Dermis microvascular lymphatic vessel endothelial cell (primary cell): ENCODE data around the gene COQ9. TPM values are rescaled to one million over a fixed set of nuclear protein-coding genes. Genes with fewer than 3 reads are reported as not detected.
"Not testable (repeated sequence)": the region's sequence is repeated elsewhere in the genome, so short reads cannot be mapped to it uniquely, and the experiment has no call there.

Experiments used
- DNase-seq, 2 donors: peaks; one replicate each; pipeline versions ENCODE4 v3.0.0 to v3.0.0-alpha.2; 2010; ENCODE audit warnings: low read depth in 2 of 2
- total RNA-seq: library from RNA; depleted of rRNA; stranded (reverse); fragments of >200 nt; gene quantifications from 2 replicates; pipeline ENCODE4 v1.2.1, GENCODE V29; 2014

COQ9 gene, protein sequence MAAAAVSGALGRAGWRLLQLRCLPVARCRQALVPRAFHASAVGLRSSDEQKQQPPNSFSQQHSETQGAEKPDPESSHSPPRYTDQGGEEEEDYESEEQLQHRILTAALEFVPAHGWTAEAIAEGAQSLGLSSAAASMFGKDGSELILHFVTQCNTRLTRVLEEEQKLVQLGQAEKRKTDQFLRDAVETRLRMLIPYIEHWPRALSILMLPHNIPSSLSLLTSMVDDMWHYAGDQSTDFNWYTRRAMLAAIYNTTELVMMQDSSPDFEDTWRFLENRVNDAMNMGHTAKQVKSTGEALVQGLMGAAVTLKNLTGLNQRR
- total RNA-seq: 42.2 and 42.4 TPM in 2 replicates

- DNase-seq: peak; percentile 90 to 95
These were observed at the start of gene COQ9, which contains the start of gene CIAPIN1 for GRCh38 chr16:57447186-57447962. COQ9 (plus strand) TSS chr16:57447479; CDS start chr16:57447506, 27 bp downstream. CIAPIN1 (minus strand) TSS chr16:57447385; CDS start chr16:57440928, 6,457 bp downstream.

- not testable (repeated sequence) for DNase-seq
These were observed 49.8 kb upstream of the COQ9 start for GRCh38 chr16:57397493-57397892.

DNA sequence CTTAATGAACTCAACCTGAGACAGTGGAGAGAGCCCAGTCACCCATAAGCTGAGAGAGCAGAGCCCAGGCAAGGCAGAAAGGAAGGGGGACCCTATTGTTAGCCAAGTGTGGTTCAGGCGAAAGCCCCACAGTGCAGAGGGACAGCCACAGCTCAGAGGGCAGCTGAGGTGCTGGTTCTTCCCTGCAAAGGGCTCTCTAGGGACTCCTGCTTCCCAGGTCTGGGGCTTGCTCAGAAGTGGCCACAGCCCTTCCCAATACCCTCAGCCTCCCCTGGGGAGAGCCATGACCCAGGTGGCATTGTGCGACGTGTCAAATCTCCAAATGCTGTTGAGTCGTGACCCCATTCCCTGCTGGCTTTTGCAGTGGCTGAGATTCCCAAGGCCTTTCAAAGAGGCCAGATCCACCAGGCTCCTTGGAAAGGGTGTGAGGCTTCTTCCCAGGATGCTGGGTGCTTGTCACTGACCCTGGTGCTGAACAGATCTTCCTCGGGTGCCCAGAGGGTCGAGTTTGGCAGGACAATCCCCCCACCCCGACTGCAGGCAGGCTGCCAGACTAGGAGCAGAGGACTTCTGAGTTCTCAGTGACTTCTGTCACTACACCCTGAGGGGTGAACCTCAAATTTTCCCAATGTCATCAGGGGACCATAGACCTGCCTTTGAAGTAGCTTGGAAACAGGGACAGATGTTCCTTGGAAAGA is 45.2 kb upstream of the COQ9 start:
- DNase-seq: no peak

DNA sequence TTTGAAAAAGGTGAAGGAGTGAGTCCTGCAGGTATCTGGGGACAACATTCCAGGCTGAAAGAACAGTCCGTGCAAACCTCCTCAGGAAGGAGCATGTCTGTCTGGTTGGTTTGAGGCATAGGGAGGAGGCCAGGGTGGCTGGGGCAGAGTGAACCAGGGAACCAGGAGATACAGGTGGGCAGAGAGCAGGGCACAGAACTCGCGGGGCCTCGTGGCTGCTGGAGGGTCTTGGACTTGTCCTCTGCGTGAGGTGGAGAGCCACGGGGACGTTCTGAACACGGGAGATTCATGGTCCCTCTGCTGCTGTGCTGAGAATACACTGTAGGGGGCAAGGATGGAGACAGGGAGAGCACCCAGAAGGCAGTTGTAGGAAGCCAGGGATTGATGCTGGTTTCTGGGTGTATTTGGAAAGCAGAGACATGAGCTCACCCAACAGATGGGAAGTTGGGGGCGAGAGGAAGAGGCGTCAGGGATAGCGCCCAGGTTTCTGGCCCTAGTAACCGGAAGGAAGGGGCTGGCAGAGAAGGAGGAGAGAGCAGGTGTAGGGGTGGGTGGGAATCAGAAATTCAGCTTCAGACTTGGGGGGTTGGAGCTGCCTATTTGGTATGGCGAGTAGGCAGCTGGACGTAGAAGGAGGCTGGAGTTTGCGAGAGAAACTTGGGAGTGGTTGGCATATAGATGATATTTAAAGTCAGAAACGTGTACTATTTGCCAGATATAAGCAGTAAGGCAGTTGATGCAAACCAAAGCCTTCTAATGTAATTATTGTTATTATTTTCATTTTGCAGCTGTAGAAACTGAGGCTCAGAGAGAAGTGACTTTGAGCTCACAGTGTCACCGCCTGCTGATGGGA is 43.1 kb upstream of the COQ9 start, which contains the start of gene CCL17:
TSS of gene CCL17 (plus strand) at position 803 of the 853 bp plus-strand sequence. CDS start 9,166 bp downstream, outside the sequence.
- DNase-seq: no peak

- DNase-seq: no peak
These were observed 42.2 kb upstream of the COQ9 start for GRCh38 chr16:57405097-57405496.

DNA sequence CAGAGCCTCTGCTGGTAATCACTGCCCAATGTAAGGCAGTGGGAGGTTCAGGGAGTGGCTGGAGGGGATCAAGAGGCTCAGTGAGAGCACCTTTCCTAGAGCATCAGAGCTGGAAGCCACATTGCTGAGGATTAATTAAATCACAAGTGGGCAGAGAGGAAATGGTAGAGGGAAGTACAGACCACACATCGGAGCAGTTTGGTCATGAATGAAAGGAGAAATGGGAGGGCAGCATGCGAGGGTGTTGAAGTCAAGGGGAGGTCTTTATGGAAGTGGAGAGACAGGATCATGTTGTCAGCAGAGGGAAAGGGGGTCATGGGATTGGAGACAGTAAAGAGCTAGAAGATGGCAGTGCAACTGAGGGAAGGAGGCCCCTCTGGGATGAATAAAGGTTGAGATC is 40.4 kb upstream of the COQ9 start:
- no peak for DNase-seq

- DNase-seq: no peak
These were observed 39.5 kb upstream of the COQ9 start for GRCh38 chr16:57407521-57408353.

GRCh38 chr16:57409065-57409464 is 38.2 kb upstream of the COQ9 start:
- DNase-seq: peak in 1 of 2 donors; percentile 25

GRCh38 chr16:57409870-57410587 is 37.2 kb upstream of the COQ9 start:
- peak in 1 of 2 donors; percentile 25 for DNase-seq

GRCh38 chr16:57411362-57411976 is 35.8 kb upstream of the COQ9 start:
- no peak for DNase-seq

GRCh38 chr16:57412584-57412983 is 34.7 kb upstream of the COQ9 start:
- no peak for DNase-seq

DNA sequence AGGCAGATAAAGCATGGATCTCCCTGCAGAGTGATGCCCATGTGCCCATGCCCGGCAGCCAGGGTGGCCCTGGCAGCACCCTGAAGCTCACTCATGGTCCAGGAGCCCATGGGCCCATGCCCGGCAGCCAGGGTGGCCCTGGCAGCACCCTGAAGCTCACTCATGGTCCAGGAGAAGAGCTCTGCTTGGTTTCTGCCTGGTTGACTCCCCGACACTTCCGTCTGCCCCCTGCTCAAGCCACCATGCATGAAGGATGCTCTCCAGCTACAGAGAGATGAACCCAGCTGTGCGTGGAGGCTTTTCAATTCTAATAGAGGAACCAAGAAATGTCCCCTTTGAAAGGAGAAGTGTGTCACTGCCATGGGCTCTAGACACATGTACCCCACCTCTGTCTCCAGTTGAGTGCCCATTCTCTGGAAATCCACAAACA is 34.0 kb upstream of the COQ9 start:
- DNase-seq: no peak

DNA sequence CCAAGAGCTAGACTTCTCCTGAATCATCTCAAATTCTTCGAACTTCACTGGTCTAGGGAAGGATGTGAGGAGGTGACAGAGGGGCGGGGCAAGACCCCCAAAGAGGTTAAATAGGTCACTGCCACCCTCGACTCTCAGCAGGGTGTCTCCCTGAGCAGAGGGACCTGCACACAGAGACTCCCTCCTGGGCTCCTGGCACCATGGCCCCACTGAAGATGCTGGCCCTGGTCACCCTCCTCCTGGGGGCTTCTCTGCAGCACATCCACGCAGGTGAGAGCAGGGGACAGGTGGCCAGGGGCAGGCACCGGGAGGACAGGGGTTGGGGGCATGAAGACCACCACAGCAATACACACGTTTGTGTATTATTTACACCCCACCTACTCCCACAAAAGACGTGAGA is 33.5 kb upstream of the COQ9 start:
- no peak for DNase-seq

DNA sequence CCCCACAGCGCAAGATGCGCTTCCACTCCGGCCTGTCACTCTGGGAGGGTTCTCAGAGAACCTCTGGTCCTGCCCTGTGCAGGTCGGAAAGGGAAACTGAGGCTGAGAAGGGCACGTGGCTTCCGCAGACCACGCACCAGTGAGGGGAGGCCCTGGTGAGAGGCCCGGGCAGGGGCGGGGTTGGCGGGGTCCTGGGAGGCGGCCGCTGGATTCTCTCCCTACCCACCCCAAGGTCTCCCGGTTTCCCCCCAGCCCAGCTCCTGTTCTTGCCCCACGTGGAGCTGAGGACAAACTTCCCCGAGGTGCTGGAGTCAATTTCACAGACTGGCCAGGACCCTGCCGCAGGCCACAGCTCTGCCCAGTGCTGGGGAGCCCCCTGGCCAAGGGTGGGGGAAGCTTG is 31.2 kb upstream of the COQ9 start:
- no peak for DNase-seq

GRCh38 chr16:57419506-57419905 is 27.8 kb upstream of the COQ9 start:
- no peak for DNase-seq

DNA sequence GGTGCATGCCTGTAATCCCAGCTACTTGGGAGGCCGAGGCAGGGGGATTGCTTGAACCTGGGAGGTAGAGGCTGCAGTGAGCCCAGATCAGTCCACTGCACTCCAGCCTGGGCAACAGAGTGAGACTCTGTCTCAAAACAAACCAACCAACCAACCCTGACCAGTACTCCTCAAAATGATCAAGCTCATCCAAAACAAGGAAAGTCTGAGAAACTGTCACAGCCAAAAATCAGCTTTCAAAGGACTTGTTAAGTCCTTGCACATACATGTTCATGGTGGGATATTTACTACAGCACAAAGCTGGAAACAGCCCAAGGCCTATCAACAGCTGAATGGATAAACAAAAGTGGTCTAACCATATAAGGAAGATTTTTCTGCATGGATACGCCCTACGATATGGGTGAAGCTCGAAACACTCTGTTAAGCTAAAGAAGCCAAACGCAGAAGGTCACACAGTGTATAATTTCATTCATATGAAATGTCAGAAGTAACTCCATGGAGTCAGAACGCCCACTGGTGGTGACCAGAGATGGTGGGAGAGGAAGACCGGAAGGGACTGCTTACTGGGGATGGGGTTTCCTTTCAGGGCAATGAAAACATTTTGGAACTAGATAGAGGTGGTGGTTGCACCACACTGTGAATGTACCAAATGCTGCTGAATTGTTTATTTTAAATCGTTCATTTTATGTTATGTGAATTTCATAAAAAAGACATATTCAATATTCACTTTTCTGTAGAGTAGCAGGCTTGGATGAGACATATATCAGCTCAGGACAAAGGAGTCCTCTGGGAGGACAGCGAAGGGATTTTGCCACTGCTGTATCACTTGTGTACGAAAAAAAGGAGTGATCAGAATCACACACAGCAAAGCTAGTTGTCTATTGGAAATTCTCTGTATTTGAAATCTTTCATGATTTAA is 25.0 kb upstream of the COQ9 start:
- DNase-seq: peak; percentile 60 to 70

DNA sequence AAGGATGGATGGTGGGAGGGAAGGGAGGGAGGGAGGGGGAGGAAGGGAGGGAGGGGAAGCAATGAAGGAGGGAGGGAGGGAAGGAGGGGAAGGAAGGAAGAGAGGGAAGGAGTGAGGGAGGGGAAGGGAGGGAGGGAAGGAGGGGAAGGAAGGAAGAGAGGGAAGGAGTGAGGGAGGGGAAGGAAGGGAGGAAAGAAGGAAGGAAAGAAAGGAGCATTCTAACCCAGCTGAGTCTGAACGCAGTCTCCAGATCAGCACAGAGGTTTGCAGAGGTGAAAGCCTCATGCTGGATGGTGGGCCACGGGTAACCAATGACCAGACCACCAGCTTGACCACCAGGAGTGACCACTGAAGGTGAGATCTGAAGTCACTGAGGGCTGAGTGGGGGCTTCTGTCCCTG is 24.1 kb upstream of the COQ9 start:
- DNase-seq: no peak

- DNase-seq: no peak
These were observed 22.7 kb upstream of the COQ9 start for GRCh38 chr16:57424583-57424982.
